Mucosa of descending colon (tissue), 3 donors: ENCODE measurements around the gene FZD4. TPM values are rescaled to one million over a fixed set of nuclear protein-coding genes. Genes with fewer than 3 reads are reported as not detected.

Experiments
- ATAC-seq: fragments of 200-7000 bp; cut with Tn5 transposase; one replicate; pipeline ENCODE4 v1.9.1; 2020; ENCODE audit warnings: mild to moderate bottlenecking, moderate library complexity
- DNase-seq, 3 donors: peaks; one replicate each; pipeline ENCODE4 v3.0.0-alpha.2; 2020
- H3K36me3 ChIP-seq: fragments of 200-600 bp; one replicate; pipeline ENCODE4 v1.8.0; 2021; ENCODE audit warnings: low read depth, mild to moderate bottlenecking
- H3K4me1 ChIP-seq: fragments of 200-600 bp; one replicate; pipeline ENCODE4 v1.8.0; 2021; ENCODE audit warnings: low read depth, mild to moderate bottlenecking
- H3K4me3 ChIP-seq: fragments of 200-600 bp; one replicate; pipeline ENCODE4 v1.8.0; 2021; ENCODE audit warnings: mild to moderate bottlenecking
- H3K9me3 ChIP-seq: fragments of 200-600 bp; one replicate; pipeline ENCODE4 v1.8.0; 2021; ENCODE audit warnings: mild to moderate bottlenecking
- CTCF ChIP-seq: fragments of 200-600 bp; IDR thresholded peaks from one replicate; pipeline ENCODE4 v1.8.0; 2022; ENCODE audit warnings: antibody characterized with exemption, mild to moderate bottlenecking
- intact Hi-C, 2 donors: fragments of 100-400 bp; cut with DNase I in 1 of 2; cut with micrococcal nuclease in 1 of 2; formaldehyde crosslinking; loops; one replicate each; pipeline versions ENCODE4 v1.11.0 to v1.11.1; 2022; cut with DNase I, micrococcal nuclease
- total RNA-seq, 3 donors: library from RNA; stranded (reverse); fragmentation: NEBNext Ultra II Directional in 2 of 3; extraction: Animal tissue kit (Norgen Biotek cat#: 25700) in 2 of 3; gene quantifications; one replicate each; pipeline versions ENCODE4 v1.2.1 to v1.2.4, GENCODE V29; 2021 to 2023
- donor health status: DM: no; HTN: no; CAD: no; lungs with moderate emphysema.
- donor health status: DM: no; HTN: no; CAD: no.
- donor health status: DM: no; HTN: yes; CAD: no.

FZD4 gene
- total RNA-seq, 3 donors from 2014 or later: 4.7 to 33.7 (median 7.9) TPM

DNA sequence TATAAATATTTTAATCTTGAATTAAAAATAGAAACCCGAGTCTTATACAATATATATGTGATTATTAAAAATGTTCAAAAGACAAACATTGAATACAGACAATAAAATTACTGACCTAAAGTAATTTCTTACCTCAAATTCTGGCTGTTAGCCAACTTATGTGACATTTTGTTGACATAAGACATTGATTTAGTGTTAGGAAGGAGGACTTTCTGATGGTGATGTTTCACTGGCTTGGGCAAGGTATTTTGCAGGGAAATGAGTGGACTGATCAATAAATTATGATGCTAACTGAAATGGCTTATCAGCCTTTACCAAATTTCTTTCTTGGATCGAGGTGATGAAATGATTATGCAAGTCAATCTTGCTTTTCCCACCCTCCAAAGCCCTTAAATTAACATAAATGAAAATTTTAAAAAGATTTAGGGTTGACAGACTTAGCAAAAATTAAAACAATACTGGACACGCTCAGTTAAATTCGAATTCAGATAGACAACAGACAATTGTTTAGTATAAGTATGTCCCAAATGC lies 33.2 kb upstream of the FZD4 start:
- ATAC-seq (no peak), DNase-seq (no peak)
- no peaks in the 10 kb centered on the region for H3K36me3 ChIP-seq
- H3K4me1 ChIP-seq: no peaks in the 10 kb centered on the region
- intact Hi-C loops: no loop called here
- no peak overlapping the region for H3K4me3 ChIP-seq
- no peak for TF ChIP-seq CTCF
- H3K9me3 ChIP-seq: no peaks in the 10 kb centered on the region

GRCh38 chr11:86987679-86988078 lies 32.5 kb upstream of the FZD4 start:
- H3K4me3 ChIP-seq: no peak overlapping the region
- no peaks in the 10 kb centered on the region for H3K36me3 ChIP-seq
- DNase-seq: no peak
- TF ChIP-seq CTCF: no peak
- no peaks in the 10 kb centered on the region for H3K4me1 ChIP-seq
- intact Hi-C loops: no loop called here
- ATAC-seq: no peak
- no peaks in the 10 kb centered on the region for H3K9me3 ChIP-seq

- intact Hi-C loops: no loop called here
Observed at GRCh38 chr11:86984701-86985100, 29.5 kb upstream of the FZD4 start.

DNA sequence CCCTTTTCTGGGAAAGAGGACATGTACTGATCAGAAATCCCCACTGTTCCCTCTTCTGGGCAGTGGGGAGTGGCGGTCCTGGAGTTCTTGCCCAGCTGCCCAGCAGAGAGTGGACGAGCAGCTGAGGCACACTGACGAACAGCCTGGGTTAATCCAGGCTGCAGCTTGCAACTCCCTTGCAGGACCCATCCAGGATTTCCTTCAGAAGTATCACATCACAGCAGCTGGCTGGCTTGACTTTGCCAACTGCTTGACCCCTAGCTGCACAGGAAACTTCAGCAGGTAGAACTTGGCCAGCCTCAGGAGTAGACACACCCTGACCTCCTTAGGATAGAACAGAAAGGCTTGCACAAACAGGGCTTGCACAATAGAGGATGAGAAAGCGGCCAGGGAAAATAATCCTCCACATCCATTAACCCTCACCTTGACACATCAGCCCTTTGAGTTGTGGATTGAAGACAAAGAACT lies 27.9 kb upstream of the FZD4 start:
- no peak overlapping the region for H3K4me3 ChIP-seq
- no peaks in the 10 kb centered on the region for H3K36me3 ChIP-seq
- H3K9me3 ChIP-seq: no peaks in the 10 kb centered on the region
- ATAC-seq (peak; percentile 22), DNase-seq (no peak)
- no peak for TF ChIP-seq CTCF
- H3K4me1 ChIP-seq: no peaks in the 10 kb centered on the region
- intact Hi-C loops: no loop called here

More at GRCh38 chr11:86984701-86985100, 29.5 kb upstream of the FZD4 start:
- DNase-seq (no peak), ATAC-seq (no peak)
- no peak for TF ChIP-seq CTCF
- Histone ChIP-seq H3K4me1 (no peaks in the 10 kb centered on the region), H3K9me3 (no peaks in the 10 kb centered on the region), H3K4me3 (no peak overlapping the region), H3K36me3 (no peaks in the 10 kb centered on the region)

GRCh38 chr11:86981777-86982540 lies 26.8 kb upstream of the FZD4 start:
- ATAC-seq: no peak

More at GRCh38 chr11:86981777-86982540, 26.8 kb upstream of the FZD4 start:
- no peaks in the 10 kb centered on the region for H3K36me3 ChIP-seq
- peak in 1 of 3 donors; percentile 11 for DNase-seq
- TF ChIP-seq CTCF: no peak
- intact Hi-C loops: no loop called here
- no peak overlapping the region for H3K4me3 ChIP-seq
- no peaks in the 10 kb centered on the region for H3K9me3 ChIP-seq
- no peaks in the 10 kb centered on the region for H3K4me1 ChIP-seq
